ENCODE results near the gene TBCD. TPM values are rescaled to one million over a fixed set of nuclear protein-coding genes. Genes with fewer than 3 reads are reported as not detected.

Gene TBCD
- total RNA-seq, 1 donor from 2014 or later, result 144 TPM

DNA sequence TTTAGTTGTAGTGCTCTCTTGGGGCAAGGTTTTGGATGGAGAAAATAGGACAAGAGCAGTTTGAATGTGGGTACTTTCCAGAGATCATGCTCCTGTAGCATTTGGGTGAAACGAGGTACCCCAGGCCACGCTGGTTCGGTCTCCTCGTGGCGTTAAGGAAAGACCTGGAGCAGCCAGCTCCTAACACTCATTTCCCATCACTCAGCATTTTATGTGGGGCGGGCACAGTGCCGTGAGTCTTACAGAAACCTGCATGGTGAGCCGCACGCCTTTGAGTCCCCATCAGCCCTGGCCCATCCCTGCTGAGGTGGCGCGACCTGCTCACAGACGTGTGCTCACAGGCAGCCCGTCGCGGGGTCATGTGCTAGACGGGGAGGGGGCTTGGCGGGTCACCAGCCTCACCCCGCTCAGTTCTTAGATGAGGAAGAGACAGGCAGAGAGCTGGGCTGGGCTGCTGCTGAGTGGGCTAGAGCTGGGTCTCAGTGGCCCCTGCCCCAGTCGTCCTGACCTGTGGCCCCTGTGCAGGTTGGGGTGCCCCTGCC is 37.3 kb downstream of the TBCD start:
- DNase-seq (ENCODE audit: extremely low read depth, low read depth, low spot score), result no peak

DNA sequence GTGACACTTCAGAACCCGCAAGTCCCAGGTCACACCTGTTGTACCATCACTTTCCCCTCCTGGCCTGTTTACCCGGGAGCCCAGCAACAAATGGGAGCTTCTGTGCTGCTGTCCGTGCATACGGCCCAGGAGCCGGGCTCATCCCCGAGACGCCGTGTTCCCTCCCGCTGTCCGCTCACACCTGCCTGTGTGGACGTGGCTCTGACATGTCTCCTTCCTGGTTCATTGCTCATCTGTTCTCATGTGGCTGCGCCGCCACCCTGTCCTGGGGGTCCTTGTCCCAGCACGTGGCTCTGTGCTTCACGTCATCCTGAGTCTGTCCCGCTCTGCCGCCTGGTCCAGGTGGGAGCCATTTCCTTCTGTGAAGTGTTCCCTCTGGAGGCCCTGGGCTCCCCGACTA is 37.9 kb downstream of the TBCD start:
- DNase-seq (ENCODE audit: extremely low read depth, low read depth, low spot score), result no peak

GRCh38 chr17:82790391-82790790 is 38.5 kb downstream of the TBCD start:
- no peak for DNase-seq (ENCODE audit: extremely low read depth, low read depth, low spot score)

GRCh38 chr17:82791532-82791931 is 39.7 kb downstream of the TBCD start:
- DNase-seq (ENCODE audit: extremely low read depth, low read depth, low spot score), result peak; percentile 48

GRCh38 chr17:82793974-82794630 is 42.2 kb downstream of the TBCD start:
- DNase-seq (ENCODE audit: extremely low read depth, low read depth, low spot score), result no peak

DNA sequence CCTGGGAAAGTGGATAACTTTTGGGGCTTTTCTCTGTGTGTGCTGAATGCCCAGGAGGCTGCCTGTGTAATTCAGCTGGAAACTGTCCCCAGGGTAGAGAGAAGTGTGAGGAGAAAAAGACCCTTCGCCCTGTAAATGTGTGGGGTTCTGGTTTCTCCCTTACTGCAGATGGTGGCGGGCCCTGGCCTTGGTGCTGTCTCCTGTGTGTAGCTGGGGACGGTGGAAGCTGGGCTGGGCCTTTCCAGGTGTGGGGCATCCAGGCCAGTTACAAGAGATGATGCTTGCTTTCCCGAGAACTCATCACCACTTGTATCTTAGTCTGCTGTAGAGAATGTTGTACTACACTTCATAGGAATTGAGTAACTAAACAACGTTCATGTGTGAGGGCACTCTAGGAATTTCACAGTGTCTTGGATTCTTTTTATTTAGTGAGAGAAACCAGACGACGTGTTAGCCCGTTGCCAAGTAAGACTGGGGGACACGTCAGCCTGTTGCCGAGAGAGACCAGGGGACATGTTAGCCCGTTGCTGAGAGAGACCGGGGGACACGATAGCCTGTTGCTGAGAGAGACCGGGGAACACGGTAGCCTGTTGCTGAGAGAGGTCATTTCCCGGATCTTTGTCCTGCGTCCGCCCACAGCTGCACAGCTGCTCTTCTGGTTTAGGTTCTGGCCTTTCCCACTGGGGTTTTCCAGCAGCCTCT is 43.1 kb downstream of the TBCD start:
- no peak for DNase-seq (ENCODE audit: extremely low read depth, low read depth, low spot score)

GRCh38 chr17:82795615-82796014 is 43.8 kb downstream of the TBCD start:
- no peak for DNase-seq (ENCODE audit: extremely low read depth, low read depth, low spot score)

- DNase-seq (ENCODE audit: extremely low read depth, low read depth, low spot score), result no peak
Observed at GRCh38 chr17:82797061-82797460, 45.2 kb downstream of the TBCD start.

- no peak for DNase-seq (ENCODE audit: extremely low read depth, low read depth, low spot score)
Observed at GRCh38 chr17:82798752-82799151, 46.9 kb downstream of the TBCD start.

- DNase-seq (ENCODE audit: extremely low read depth, low read depth, low spot score), result no peak
Observed at GRCh38 chr17:82799591-82799990, 47.7 kb downstream of the TBCD start.

GRCh38 chr17:82800885-82801284 is 49.0 kb downstream of the TBCD start:
- no peak for DNase-seq (ENCODE audit: extremely low read depth, low read depth, low spot score)

DNA sequence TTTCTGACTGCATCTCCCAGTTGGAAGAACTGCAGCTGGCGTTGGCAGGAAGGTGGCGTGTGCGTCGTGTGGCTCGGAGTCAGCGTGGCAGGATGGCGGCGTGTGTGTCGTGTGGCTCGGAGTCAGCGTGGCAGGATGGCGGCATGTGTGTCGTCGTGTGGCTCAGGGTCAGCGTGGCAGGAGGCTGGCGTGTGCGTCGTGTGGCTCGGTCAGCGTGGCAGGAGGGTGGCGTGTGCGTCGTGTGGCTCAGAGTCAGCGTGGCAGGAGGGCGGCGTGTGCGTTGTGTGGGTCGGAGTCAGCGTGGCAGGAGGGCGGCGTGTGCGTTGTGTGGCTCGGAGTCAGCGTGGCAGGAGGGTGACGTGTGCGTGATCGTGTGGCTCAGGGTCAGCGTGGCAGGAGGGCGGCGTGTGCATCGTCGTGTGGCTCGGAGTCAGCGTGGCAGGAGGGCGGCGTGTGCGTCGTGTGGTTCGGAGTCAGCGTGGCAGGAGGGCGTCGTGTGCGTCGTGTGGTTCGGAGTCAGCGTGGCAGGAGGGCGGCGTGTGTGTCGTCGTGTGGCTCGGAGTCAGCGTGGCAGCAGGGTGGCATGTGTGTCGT is 49.6 kb downstream of the TBCD start:
- no peak for DNase-seq (ENCODE audit: extremely low read depth, low read depth, low spot score)

DNA sequence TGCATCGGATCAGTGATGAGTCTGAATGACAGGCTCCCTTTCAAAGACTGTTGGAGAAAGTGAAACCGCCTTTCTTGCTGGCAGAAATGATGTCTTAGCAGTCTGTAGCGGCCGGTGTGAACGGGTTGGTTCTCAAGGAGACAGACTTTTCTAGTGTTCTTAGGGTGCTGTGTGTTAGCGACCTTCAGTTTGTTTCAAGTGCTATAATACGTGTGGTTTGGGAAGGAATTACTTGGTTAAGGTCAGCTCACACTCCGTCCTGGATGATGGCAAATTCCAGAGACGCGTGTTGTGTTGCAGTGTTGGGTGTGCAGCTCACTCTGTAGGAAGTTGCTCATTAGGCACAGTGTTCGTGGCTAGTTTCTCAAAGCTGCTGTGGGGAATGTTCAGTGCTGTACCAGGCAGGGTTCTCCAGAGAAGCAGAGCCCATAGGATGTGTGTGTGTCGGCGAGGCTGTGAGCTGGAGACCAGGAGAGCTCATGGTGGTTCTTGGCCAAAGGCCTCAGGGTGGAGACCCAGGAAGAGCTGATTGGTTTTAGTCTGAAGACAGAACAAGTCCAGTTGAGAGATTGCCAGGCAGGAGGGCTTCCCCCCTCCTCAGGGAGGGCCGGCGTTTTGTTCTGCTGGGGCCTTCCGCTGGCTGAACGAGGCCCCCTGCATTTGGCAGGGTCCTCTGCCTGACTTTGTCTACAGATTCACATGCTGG is 50.4 kb downstream of the TBCD start:
- DNase-seq (ENCODE audit: extremely low read depth, low read depth, low spot score), result no peak

DNA sequence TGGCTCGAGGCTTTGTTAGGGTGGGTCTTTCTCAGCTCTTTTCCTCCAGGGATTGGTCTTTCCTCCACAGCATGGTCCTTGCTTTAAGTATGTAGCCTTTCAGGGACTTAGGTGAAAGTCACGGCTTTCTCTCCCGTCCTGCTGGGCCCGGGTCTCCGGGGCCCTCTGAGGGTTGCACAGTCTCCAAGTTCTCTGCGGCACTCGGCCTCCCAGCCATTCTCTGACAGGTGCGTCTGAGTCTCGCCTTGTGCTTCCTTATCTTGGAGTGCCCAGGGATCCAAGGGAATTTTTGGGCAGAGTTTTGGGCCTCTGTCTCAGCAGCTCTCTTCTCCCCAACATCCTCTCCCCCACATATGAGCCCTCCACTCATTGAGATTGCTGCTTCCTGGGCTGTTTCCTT is 51.3 kb downstream of the TBCD start:
- DNase-seq (ENCODE audit: extremely low read depth, low read depth, low spot score), result no peak

DNA sequence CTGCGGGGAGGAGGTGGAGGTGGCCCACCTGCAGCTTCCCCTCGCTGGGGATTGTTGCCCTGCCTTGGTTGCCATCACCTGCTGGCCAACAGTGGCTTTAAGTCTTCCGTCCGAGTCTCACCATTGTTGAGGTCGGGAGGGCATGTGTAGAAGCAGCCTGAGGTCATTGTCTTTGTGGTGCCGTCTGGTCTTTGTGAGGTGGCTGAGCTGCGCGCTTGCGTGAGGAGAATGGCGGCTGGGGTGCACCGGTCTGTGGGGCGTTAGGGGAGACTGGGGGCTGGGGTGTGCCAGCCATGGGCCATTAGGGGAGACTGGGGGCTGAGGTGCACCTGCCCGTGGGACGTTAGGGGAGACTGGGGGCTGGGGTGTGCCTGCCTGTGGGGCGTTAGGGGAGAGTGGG is 51.7 kb downstream of the TBCD start:
- no peak for DNase-seq (ENCODE audit: extremely low read depth, low read depth, low spot score)

DNA sequence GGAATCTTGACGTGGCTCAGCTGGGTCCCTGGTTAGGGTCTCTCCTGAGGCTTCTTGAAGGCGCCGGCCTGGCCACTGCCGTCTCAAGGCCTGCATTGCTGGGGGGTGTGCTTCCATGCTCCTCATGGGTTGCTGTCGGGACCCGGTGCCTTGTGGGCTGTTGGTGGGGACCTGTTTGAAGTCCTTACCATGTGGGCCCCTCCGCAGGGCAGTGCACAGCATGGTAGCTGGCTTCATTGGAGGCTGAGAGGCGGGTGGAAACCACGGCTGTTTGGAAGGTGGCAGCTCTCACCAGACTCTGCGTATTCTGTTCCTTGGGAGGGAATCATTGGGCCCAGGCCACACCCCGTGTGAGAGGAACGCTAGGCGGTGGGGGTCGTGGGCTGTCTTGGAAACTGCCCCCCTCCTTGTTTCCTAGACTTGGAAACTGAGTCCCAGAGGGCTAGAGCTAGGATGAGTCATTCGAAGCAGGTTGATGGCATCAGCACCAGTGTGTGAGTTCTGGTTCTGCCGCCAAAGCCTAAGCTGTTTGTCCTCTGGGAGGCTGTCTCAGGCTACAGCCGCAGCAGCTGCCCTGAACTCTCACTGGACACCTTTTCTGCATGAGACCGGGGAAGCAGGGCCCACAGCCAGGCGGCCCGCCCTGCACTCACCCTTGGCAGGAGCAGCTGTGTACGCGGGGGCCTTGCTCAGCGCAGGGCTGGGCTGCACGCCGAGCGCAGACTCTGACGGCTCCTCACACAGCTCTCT is 52.8 kb downstream of the TBCD start:
- no peak for DNase-seq (ENCODE audit: extremely low read depth, low read depth, low spot score)

DNA sequence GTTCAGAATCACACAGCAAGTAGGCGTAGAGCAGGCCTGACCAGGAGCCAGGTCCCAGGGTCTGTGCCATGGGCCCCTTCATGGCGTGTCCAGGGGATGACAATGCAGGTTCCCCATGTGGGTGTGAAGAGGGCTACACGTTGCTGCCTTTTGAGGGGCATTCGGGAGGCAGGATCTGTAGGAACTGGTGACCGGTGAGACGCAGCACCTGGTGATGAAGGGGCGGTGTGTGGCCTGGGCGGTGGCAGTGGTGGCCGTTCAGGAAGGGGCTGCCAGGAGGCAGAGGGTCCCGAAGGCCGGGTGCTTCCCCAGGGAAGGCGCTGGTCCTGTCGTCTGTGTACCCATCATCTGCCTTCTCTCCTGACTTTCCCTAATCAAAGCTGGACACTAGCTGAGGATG is 53.4 kb downstream of the TBCD start:
- no peak for DNase-seq (ENCODE audit: extremely low read depth, low read depth, low spot score)

DNA sequence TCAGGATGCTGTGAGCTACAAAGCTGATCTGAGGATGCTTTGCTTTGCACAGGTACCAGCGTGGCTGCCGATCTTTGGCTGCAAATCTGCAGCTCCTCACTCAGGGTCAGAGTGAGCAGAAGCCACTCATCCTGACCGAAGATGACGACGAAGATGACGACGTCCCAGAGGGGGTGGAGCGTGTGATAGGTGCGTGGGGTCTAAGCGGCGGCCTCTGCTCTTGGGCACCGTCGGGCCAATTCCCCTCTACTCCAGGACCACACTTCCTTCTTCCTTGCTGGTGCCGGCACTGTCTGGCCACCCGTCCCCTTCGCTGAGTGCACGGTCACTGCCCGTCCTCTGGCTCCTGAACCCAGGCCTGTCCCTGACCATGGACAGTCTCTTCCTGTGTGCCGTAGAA is 54.0 kb downstream of the TBCD start:
- DNase-seq (ENCODE audit: extremely low read depth, low read depth, low spot score), result no peak

- no peak for DNase-seq (ENCODE audit: extremely low read depth, low read depth, low spot score)
Observed at GRCh38 chr17:82806645-82807044, 54.8 kb downstream of the TBCD start.

DNA sequence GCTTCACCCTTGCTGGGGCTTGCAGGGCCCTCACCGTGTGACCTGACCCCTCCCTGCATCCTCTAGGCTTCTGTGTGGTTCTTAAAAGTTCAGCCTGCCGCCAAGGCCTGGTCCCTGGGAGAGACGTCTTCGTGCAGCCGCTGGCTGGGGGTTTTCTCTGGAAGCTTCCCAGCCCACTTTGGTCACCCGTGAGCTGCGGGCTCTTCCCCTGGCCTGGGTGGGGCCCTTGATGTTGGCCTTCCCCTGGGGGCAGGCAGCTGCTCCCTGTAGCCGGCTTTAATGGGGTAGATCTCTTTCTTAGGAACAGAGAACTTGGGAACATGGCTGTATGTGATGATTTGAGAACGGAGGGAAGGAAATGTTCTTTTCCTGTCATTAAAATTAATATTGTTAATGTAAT is 55.2 kb downstream of the TBCD start:
- DNase-seq (ENCODE audit: extremely low read depth, low read depth, low spot score), result no peak

GRCh38 chr17:82807562-82807961 is 55.7 kb downstream of the TBCD start:
- no peak for DNase-seq (ENCODE audit: extremely low read depth, low read depth, low spot score)

Data from glomerular endothelial cell (primary cell).